ENCODE results near the gene LGI2. TPM values are rescaled to one million over a fixed set of nuclear protein-coding genes. Genes with fewer than 3 reads are reported as not detected.

LGI2 gene
- total and polyA plus RNA-seq, 4 donors: 0.05 to 0.19 (median 0.08) TPM; not detected in 1

DNA sequence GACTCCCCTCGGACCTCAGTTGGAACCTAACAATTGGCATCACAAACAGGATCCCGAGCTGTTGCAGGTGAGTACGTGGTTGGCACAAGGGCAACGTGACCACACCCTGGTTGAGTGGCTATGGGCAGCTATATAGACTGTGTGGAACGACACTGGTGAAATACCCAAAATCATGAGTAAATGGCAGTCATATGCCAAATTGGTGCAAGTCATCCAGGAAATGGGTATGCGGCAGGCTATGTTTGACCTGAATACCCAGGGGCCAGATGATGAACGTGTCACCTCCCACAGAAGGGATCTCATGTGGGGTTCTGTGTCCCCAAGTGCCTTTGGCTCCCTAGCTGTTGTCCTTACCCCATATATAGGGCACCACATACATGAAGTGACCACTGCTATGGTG, 64.7 kb downstream of the LGI2 start:
- no peaks in the 10 kb centered on the region for H3K27me3 ChIP-seq (ENCODE audit: control insufficient read depth in 4 of 4, insufficient read depth in 4 of 4, low read length in 3 of 4)
- no peaks in the 10 kb centered on the region for H3K4me1 ChIP-seq (ENCODE audit: control insufficient read depth in 4 of 4, insufficient read depth in 4 of 4, low read length in 3 of 4)
- DNase-seq (ENCODE audit: low spot score): no peak
- H3K27ac ChIP-seq (ENCODE audit: low read depth in 1 of 2, low read length in 2 of 2): no peak overlapping the region
- no peak overlapping the region for H3K4me3 ChIP-seq (ENCODE audit: low read depth in 1 of 3, low read length in 3 of 3)
- 75% methylated on average over 7 of the region's 7 CpGs for WGBS
- no peaks in the 10 kb centered on the region for H3K36me3 ChIP-seq (ENCODE audit: control insufficient read depth in 4 of 4, insufficient read depth in 3 of 4, low read depth in 1 of 4, low read length in 3 of 4)
- no peak overlapping the region for H3K9ac ChIP-seq (ENCODE audit: low read depth in 1 of 2, low read length in 2 of 2)
- H3K9me3 ChIP-seq (ENCODE audit: control insufficient read depth in 4 of 4, low read length in 3 of 4): peaks cover 0 to 2% (median 0%) of the 10 kb centered on the region in 4 donors
- TF ChIP-seq FOXA2 (IDR thresholded peaks at IDR 0.05): no peak
- TF ChIP-seq JUND (IDR thresholded peaks at IDR 0.05): no peak
- no peak for TF ChIP-seq TAF1 (conservative IDR thresholded peaks at IDR 0.05)
- no peak for TF ChIP-seq GABPA (IDR thresholded peaks at IDR 0.05 in 1 of 2, conservative IDR thresholded peaks at IDR 0.05 in 1 of 2)
- TF ChIP-seq, protein P1, sequence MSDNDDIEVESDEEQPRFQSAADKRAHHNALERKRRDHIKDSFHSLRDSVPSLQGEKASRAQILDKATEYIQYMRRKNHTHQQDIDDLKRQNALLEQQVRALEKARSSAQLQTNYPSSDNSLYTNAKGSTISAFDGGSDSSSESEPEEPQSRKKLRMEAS (IDR thresholded peaks at IDR 0.05): no peak

DNA sequence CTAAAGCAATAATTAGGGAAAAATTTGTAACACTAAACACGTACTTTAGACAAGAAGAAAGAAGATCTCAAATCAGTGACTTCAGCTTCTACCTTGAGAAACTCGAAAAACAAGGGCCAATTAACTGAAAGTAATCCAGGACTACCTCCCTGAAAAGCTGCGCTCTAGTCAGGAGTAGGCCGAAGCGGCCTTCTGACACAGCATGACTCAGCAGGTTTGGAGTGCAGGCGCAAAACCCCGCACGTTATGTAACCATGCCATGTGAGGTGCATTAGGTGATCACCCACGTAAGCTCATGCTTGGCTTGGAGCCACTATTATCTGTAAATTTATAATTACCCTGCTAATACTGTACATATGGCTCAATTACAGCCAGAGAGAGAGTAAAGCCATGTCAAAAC, 65.1 kb downstream of the LGI2 start:
- H3K27ac ChIP-seq (ENCODE audit: low read depth in 1 of 2, low read length in 2 of 2): no peak overlapping the region
- 92% methylated on average over 9 of the region's 9 CpGs for WGBS
- no peak for DNase-seq (ENCODE audit: low spot score)
- no peaks in the 10 kb centered on the region for H3K4me1 ChIP-seq (ENCODE audit: control insufficient read depth in 4 of 4, insufficient read depth in 4 of 4, low read length in 3 of 4)
- H3K36me3 ChIP-seq (ENCODE audit: control insufficient read depth in 4 of 4, insufficient read depth in 3 of 4, low read depth in 1 of 4, low read length in 3 of 4): no peaks in the 10 kb centered on the region
- no peak overlapping the region for H3K4me3 ChIP-seq (ENCODE audit: low read depth in 1 of 3, low read length in 3 of 3)
- H3K9ac ChIP-seq (ENCODE audit: low read depth in 1 of 2, low read length in 2 of 2): no peak overlapping the region
- no peaks in the 10 kb centered on the region for H3K27me3 ChIP-seq (ENCODE audit: control insufficient read depth in 4 of 4, insufficient read depth in 4 of 4, low read length in 3 of 4)
- TF ChIP-seq SP1 (IDR thresholded peaks at IDR 0.05): no peak
- TF ChIP-seq FOXA2 (IDR thresholded peaks at IDR 0.05): no peak
- TF ChIP-seq GABPA (IDR thresholded peaks at IDR 0.05 in 1 of 2, conservative IDR thresholded peaks at IDR 0.05 in 1 of 2): no peak
- TF ChIP-seq HNF4G (IDR thresholded peaks at IDR 0.05): no peak
- no peak for TF ChIP-seq HNF4A (conservative IDR thresholded peaks at IDR 0.05)
- no peak for TF ChIP-seq JUND (IDR thresholded peaks at IDR 0.05)
- TF ChIP-seq, protein P2, sequence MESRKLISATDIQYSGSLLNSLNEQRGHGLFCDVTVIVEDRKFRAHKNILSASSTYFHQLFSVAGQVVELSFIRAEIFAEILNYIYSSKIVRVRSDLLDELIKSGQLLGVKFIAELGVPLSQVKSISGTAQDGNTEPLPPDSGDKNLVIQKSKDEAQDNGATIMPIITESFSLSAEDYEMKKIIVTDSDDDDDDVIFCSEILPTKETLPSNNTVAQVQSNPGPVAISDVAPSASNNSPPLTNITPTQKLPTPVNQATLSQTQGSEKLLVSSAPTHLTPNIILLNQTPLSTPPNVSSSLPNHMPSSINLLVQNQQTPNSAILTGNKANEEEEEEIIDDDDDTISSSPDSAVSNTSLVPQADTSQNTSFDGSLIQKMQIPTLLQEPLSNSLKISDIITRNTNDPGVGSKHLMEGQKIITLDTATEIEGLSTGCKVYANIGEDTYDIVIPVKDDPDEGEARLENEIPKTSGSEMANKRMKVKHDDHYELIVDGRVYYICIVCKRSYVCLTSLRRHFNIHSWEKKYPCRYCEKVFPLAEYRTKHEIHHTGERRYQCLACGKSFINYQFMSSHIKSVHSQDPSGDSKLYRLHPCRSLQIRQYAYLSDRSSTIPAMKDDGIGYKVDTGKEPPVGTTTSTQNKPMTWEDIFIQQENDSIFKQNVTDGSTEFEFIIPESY (IDR thresholded peaks at IDR 0.05): no peak
- TF ChIP-seq, protein P3, sequence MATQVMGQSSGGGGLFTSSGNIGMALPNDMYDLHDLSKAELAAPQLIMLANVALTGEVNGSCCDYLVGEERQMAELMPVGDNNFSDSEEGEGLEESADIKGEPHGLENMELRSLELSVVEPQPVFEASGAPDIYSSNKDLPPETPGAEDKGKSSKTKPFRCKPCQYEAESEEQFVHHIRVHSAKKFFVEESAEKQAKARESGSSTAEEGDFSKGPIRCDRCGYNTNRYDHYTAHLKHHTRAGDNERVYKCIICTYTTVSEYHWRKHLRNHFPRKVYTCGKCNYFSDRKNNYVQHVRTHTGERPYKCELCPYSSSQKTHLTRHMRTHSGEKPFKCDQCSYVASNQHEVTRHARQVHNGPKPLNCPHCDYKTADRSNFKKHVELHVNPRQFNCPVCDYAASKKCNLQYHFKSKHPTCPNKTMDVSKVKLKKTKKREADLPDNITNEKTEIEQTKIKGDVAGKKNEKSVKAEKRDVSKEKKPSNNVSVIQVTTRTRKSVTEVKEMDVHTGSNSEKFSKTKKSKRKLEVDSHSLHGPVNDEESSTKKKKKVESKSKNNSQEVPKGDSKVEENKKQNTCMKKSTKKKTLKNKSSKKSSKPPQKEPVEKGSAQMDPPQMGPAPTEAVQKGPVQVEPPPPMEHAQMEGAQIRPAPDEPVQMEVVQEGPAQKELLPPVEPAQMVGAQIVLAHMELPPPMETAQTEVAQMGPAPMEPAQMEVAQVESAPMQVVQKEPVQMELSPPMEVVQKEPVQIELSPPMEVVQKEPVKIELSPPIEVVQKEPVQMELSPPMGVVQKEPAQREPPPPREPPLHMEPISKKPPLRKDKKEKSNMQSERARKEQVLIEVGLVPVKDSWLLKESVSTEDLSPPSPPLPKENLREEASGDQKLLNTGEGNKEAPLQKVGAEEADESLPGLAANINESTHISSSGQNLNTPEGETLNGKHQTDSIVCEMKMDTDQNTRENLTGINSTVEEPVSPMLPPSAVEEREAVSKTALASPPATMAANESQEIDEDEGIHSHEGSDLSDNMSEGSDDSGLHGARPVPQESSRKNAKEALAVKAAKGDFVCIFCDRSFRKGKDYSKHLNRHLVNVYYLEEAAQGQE (IDR thresholded peaks at IDR 0.05): no peak
- no peak for TF ChIP-seq TAF1 (conservative IDR thresholded peaks at IDR 0.05)
- no peak for TF ChIP-seq FOXA1 (IDR thresholded peaks at IDR 0.05)
- TF ChIP-seq NR2F2 (IDR thresholded peaks at IDR 0.05): no peak
- no peak for TF ChIP-seq YY1 (IDR thresholded peaks at IDR 0.05)
- TF ChIP-seq, protein P1 (IDR thresholded peaks at IDR 0.05): no peak
- TF ChIP-seq, protein P4, sequence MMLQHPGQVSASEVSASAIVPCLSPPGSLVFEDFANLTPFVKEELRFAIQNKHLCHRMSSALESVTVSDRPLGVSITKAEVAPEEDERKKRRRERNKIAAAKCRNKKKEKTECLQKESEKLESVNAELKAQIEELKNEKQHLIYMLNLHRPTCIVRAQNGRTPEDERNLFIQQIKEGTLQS (IDR thresholded peaks at IDR 0.05): no peak
- TF ChIP-seq, protein P5, sequence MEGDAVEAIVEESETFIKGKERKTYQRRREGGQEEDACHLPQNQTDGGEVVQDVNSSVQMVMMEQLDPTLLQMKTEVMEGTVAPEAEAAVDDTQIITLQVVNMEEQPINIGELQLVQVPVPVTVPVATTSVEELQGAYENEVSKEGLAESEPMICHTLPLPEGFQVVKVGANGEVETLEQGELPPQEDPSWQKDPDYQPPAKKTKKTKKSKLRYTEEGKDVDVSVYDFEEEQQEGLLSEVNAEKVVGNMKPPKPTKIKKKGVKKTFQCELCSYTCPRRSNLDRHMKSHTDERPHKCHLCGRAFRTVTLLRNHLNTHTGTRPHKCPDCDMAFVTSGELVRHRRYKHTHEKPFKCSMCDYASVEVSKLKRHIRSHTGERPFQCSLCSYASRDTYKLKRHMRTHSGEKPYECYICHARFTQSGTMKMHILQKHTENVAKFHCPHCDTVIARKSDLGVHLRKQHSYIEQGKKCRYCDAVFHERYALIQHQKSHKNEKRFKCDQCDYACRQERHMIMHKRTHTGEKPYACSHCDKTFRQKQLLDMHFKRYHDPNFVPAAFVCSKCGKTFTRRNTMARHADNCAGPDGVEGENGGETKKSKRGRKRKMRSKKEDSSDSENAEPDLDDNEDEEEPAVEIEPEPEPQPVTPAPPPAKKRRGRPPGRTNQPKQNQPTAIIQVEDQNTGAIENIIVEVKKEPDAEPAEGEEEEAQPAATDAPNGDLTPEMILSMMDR (IDR thresholded peaks at IDR 0.05; ENCODE audit: low read depth, low read length, missing input control): no peak
- TF ChIP-seq EGR1 (IDR thresholded peaks at IDR 0.05; ENCODE audit: low read depth in 2 of 2): no peak
- no peak for TF ChIP-seq RAD21 (IDR thresholded peaks at IDR 0.05)
- H3K9me3 ChIP-seq (ENCODE audit: control insufficient read depth in 4 of 4, low read length in 3 of 4): peaks cover 0 to 2% (median 0%) of the 10 kb centered on the region in 4 donors
